NCI-H748 (cell line): ENCODE measurements around the gene SPATS1.
"Not testable (repeated sequence)": the region's sequence is repeated elsewhere in the genome, so short reads cannot be mapped to it uniquely, and the experiment has no call there.

Experiments used
- DNase-seq: peaks from one replicate; lab custom pipeline; 2025; ENCODE audit not compliant: unreplicated experiment; lab: John Stamatoyannopoulos, UW

SPATS1 gene

DNA sequence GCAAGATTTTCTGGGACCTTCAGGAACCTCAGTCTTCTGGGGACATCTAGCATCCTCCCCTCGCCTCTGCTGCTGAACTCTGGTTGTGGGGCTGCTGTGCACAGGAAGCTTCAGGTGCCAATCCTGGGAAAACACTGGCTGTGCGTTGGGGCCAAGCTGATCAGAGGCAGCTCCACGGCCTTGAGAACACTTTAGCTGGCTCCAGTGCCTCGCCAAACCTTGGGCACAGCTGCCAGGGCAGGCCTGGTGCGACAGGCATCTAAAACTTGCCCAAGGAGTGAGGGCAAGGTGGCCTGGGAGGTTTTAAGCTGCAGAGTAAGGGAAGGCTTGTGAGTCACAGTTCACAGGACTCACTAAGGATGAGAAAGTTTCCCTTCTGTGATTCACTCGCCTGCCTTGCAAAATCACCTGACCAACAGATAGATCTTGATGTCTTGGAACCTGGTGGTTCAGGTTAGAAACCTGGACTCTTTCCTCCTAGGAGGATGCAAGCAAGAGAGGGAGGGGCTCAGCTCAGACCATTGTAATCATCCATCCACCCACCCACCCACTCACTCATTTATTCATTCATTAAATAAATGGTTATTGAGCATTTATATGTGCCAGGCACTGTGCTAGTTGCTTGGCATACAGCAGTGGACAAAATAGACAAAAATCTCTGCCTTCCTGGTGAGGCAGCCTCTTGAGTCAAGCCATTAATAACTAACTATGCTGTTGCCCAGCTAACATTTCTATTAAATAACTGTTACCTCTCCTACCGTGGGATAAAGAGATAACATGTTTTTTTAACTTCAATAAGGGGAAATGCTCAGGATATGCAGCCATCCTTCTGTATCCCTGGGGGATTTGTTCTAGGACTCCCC lies 2.5 kb upstream of the SPATS1 start:
- DNase-seq: no peak

DNA sequence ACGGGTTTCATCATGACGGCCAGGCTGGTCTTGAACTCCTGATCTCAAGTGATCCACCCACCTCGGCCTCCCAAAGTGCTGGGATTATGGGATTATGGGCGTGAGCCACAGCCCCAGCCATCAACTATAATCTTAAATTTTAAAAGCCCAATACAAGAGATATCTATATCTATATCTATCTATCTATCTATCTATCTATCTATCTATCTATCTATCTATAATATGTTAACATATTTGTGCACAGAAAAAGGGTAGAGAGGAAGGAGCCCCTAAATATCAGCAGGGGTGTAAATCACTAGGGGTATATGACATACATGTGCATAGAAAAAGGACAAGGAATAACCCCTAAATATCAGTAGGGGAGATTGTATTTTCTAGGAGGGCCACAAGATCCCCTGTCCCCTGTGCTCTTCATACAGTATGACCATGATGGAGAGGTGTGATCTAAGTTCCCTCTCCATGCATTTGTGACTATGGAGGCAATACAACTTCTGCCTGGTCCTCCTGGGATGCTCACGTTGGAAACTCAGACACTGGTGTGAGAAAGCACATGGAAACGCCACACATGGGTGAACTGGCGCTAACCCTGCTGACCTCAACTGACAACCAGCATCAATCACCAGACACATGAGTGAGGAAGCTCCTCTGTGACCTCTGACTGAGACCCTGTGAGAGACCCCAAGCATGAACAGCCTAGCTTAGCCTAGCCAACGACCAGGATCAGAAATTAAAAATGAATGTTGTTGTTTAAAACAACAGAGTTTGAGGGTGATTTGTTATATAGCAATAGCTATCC lies 1.2 kb upstream of the SPATS1 start:
- DNase-seq: no peak

DNA sequence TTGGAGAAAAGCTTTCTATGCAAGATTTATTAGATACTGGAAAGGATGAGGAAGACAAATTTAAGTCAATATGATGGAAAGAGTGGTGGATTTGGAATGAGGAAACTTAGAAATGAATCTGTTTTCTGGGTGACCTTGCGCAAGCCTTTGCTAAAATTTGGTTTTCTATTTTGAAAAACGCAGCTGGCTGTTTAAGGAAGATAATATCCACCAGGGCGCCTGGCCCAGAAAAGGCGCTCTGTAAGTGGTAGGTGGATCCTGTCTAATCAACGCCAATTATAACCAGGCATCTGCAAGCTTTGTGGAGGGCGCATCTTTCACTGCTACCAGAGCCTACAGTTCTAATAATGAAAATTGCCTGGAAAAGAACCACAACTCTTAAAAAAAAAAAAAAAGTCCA lies 398 bp upstream of the SPATS1 start:
- peak; percentile 48 for DNase-seq

DNA sequence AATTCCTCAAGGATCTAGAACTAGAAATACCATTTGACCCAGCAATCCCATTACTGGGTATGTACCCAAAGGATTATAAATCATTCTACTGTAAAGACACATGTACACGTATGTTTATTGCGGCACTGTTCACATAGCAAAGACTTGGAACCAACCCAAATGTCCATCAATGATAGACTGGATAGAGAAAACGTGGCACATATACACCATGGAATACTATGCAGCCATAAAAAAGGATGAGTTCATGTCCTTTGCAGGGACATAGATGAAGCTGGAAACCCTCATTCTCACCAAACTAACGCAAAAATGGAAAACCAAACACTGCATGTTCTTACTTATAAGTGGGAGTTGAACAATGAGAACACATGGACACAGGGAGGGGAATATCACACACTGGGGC lies 4.4 kb downstream of the SPATS1 start:
- DNase-seq: not testable (repeated sequence)

DNA sequence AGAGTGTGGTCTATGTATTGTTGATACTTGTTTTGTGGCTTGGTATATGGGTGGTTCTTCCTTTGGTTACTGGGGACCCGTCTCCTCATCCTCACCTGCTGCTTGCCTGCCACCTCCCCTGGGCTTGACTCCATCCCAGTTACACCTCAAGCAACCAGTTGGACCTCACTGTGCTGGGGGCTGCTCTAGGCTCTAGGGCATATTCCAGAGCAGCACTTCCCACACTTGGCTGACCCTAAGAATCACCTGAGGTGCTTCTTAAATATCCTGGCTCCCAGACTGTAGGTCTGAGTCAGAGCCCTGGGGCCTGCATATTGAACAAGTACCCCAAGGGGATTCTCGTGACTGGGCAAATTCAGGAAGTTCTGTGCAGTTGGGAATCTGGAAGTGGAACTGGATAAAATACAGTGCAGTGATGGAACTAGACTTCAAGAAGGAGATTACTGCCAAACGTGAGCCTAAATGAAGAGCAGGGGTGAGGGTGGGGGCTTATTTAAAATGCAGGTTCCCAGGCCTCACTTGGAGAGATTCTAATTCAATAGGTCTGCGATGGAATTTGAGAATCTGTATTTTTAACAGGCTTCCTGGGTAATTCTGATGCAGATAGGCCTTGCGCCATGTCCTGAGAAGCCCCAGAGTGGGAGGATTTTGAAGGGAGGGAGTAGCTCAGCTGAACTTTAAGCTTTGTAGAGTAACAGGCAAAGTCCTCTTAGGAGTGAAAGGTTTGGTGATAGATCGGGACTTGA lies 7.6 kb downstream of the SPATS1 start:
- DNase-seq: no peak

DNA sequence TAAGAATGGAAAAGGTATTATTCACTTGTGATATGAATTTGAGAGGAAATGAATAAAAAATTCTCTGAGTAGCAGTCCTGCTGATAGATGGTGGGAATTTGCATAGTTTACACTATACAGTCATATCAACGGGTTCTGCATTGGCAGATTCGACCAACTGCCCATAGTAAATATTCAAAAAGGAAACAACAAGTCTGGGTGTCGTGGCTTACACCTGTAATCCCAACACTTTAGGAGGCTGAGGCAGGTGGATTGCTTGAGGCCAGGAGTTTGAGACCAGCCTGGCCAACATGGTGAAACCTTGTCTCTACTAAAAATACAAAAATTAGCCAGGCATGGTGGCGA lies 8.2 kb downstream of the SPATS1 start:
- not testable (repeated sequence) for DNase-seq

DNA sequence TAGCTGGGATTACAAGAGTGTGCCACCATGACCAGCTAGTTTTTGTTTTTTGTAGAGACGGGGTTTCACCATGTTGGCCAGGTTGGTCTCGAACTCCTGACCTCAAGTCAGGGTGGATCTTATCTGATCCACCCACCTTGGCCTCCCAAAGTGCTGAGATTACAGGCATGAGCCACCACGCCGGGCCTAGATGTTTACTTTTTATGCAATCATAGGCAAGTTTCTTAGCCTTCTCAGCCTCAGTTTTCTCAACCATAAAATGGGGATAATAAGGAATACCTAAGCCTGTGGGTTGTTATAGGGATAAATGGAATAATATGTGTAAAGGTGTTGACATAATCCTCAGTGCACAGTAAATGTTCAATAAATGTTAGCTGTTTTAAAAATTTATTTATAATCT lies 9.8 kb downstream of the SPATS1 start:
- no peak for DNase-seq

DNA sequence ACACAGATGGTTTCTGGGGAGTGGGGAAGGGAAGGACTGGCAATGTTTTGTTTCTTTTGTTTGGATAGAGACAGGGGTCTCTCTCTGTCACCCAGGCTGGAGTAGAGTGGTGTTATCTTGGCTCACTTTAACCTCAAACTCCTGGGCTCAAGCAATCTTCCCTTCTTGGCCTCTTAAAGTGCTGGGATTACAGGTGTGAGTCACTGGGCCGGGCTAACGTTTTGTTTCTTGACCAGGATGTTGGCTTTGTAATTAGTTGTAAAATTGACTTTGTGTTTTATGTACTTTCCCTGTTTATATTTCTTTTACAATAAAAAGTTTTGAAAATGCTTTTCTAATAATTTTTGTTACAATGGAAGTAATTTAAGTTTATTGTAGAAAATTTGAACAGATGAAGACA lies 10.9 kb downstream of the SPATS1 start:
- DNase-seq: no peak

DNA sequence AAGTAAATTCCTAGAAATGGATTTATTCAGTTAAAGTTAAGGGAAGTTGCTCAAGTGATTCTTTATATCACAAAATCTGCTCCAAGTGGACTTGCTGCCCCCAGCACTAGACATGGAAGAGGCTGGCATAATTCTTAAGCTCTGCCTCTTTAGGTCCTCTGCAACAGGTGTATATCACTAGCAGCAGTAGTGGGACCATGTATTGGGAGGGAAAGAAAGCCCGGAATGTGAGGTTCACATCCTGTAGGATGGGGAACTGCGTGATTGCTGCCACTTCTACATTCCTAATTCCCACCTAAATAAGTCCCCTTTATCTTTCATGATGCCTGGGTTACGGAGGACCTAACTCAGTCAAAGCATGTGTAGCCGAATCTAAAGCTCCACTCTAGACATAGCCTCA lies 13.2 kb downstream of the SPATS1 start:
- DNase-seq: no peak

DNA sequence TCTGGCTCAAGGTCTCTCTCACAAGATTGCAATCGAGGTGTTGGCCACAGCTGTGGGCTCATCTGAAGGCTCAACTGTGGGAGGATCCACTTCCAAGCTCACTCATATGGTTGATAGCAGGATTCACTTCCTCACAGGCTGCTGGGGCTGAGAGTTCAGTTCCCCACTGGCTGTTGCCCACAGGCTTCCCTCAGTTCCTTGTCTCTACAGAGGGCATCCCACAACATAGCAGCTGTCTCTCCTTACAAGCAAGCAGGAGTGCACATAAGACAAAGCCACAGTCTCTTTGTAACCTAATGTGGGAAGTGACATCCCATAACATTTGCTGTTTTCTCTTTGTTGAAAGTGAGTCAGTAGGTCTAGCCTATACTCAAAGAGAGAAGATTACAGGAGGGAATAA lies 14.0 kb downstream of the SPATS1 start:
- no peak for DNase-seq

DNA sequence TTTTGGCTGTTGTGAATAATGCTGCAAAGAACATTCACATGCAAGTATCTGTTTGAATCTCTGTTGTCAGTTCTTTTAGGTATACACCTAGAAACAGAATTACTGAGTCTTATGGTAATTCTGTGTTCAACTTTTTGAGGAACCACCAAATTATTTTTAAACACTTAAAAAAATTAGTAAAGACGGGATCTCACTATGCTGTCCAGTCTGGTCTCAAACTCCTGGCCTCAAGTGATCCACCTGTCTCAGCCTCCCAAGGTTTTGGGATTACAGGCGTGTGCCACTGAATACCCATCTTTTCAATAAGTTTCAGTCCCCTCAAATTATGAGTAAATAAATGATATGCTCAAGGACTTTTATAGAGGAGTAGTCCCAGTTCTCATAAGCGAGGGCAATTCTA lies 17.5 kb downstream of the SPATS1 start:
- no peak for DNase-seq

DNA sequence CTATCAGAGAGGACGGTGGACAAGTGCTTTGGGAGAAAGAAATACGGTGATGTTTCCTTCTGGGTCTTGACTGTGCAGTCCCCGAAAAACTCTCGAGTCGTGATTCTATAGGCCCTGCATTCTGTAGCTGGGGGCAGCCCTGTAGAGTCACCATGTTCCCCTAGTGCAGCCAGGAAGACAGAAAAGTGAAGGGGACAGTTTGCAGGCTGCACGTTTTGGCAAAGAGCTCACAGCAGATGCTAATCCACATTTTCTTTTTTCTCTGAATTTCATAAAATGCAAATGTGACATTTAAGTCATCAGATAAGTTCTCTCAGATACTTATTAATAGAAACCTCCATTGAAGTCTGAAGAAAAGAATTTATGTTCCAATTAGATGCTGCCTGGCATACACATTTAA lies 19.5 kb downstream of the SPATS1 start:
- no peak for DNase-seq

DNA sequence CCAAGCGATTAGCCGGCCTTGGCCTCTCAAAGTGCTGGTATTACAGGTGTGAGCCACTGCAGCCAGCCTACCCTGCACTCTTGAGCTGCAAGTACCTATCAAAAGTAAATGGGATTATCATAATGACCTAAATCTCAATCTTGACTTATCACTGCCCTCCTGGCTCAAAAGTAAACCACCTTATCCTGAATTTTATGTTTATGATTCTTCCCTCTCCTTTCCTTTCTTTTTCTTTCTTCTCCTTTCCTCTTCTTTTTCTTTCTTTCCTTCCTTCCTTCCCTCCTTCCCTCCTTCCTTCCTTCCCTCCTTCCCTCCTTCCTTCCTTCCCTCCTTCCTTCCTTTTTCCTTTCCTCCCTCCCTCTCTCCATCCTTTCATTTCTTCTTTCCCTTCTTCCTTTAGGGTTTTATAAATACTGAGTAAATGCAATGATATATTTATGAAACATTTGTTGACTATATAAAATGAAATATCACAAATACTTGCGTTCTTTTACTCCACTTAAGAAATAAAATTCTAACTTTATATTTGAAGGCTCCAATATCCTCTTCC lies 21.0 kb downstream of the SPATS1 start:
- DNase-seq: no peak

DNA sequence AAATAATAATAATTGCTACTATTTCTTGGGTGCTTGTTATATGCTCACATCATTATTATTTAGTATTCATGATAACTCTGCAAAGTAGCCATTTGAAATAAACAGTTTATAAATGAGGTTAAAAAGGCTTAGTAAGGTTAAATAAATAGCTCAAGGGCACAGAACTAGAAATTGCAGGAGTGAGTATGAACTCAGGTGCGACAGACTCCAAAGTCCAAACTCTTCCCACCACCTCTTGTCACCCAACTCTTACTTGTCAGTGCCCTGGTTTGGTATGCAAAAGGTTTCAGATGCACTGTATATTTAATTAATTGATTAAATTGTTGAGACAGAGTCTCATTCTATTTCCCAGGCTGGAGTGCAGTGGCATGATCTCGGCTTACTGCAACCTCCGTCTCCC lies 24.3 kb downstream of the SPATS1 start:
- DNase-seq: no peak

DNA sequence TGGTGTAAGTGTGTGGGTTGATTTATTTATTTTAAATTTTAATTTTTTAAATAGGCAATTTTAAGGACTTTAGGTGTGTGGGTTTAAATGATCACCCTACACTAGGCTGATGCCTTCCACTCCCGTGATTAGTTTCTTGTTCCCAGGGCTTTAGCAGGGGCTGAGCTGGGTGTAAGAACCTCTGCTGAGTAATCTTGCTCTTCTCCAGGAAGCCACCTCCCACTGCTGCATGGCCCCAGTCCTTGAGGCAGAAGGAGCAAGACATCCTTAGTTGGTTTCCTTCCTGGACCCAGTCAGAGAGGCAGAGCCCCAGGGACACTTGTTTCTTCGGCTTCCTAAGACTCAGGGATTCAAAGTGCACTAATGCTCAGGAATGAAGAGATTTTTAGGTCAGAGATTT lies 25.2 kb downstream of the SPATS1 start:
- no peak for DNase-seq

DNA sequence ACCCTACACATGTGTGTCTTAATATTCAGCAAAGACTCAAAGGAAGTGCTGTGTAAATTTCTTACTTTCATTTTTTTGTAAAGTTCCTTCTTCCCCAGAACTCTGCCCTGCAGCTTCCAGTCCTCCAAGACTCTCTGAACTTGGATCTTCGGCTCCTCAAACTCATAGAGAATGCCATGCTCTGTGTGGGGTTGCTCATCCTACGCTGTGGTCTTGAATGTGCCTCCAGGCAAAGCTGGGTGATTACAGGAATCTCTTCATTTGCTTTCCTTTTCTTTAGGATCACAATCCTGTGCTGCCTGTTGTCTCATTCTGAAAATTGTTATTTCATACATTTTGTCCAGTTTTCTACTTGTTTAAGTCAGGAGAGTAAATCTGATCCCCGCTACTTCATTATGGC lies 30.6 kb downstream of the SPATS1 start:
- no peak for DNase-seq

DNA sequence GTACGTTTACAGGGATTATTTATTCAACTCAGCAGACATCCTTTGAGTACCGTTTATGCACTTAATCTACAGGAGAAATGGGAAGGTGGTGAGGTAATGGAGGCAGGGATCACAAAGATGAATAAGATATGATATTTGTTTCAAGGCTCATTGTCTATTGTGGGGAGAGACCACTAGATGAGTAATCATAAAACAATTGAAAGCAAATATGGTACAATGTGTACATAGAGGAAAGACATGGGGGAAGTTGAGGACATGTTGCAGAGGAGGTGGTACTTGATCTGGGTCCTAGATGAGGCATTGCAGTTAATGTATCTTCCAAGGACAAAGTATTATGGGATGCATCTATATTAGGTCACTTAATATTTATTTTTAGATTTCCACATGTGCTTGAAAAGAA lies 31.3 kb downstream of the SPATS1 start:
- DNase-seq: no peak

DNA sequence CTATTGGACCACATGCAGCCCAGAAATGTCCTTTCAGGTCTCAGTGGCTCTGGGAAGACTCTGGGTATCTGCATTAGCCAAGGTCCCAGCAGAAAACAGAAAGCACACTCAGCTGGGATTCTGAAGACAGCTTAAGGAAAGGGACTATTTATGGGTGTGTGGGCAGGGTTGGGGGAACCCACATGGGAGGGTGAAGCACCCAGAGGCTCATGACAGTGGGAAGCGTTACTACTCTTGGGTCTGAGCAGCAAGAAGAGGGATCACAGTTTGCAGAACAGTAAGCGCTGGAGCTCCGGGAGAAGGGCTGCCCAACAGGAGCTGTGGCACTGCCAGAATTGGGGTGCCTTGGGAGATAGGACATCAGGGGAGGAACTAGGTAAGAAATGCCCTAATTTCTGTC lies 32.6 kb downstream of the SPATS1 start:
- DNase-seq: no peak

DNA sequence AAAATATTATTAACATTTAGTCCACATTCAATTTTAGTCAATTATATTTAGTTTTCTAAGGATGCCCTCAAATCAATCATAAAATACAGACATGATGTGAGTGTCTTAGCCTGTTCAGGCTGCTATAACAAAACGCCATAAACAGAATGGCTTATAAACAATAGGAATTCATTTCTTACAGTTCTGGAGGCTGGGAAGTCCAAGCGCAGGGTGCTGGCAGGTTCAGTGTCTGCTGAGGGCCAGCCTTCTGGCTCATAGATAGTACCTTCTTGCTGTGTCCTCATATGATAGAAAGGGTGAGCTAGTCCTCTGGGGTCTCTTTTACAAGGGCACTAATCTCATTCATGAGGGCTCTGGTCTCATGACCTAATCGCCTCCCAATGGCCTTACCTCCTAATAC lies 35.0 kb downstream of the SPATS1 start:
- DNase-seq: no peak

DNA sequence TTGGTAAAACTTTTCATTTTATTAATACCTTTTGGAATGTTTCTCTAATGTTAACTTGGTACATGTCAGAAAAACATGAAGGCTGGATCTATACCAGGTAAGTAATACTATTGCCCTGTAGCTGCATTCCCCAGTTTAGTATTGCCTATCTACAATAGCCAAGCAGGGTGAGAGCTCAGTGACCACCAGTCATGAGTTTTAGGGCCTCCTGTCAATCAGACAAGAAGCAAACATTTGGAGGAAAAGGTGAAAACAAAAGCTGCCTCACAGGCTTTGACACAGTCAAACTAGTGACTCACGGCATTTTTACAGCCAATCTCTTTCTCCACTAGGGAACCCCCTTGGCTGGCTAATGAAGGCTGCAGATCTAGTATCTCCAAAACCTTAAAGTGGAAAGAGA lies 35.5 kb downstream of the SPATS1 start:
- DNase-seq: no peak

DNA sequence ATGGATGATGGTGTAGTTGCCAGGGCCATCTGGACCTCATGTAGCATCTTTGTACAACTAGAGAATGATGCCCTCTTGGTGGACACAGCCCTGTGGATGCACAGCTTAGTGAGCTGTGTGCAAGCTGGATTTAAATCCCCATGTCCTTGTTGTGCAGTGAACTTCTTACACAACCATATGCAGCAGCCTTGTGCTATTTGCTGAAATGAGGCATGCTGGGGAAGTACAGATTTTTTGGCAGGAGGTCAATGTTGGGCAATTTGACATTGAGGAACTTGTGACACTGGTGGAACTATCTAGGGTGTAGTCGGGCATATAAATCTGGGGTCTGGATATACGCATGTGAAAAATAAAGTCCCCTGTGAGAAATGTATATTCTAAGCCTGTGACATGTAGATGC lies 39.3 kb downstream of the SPATS1 start:
- no peak for DNase-seq
